NCI-H2107 treated with DMSO at 0.1 percent for 48 hours (cell line): ENCODE results near the gene DGCR8.

ENCODE experiments used
- DNase-seq: peaks from one replicate; lab custom pipeline; 2025; ENCODE audit not compliant: unreplicated experiment; lab: John Stamatoyannopoulos, UW

DGCR8 gene

GRCh38 chr22:20123366-20124082 is 43.5 kb downstream of the DGCR8 start:
- no peak for DNase-seq

DNA sequence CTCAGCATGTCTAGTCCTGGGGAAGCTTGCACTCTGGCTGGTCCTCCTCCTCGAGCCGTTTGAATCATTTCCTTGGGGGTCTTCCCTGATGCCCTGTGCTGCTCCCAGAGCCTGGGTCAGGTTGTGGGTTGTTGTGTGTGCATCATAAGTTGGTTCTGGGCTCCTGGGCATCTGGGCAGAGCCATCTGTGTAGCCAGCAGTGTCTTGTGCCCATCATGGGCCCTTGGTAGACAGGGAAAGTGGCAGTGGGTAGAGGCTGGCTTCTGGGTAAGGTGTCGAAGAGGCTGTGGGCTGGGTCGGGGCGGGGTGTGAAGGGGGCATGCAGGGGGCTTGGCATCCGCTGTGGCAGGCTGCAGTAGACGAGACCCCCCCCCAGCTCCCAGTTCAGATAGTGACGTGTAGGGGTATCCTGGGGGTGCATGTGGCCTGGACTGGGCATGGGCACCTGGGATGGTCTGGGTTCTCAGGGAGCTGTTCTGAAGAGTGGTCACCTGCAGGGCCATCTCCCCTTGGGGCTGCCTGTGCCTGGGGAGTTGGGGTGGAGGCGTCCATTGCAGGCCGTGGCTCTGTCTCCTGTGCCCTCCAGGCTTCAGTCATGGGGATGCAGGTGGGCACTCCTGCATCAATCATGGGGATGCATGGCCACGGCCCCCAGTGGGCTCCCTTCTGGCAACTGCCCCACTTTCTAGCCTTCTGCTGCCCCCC is 44.2 kb downstream of the DGCR8 start:
- no peak for DNase-seq

DNA sequence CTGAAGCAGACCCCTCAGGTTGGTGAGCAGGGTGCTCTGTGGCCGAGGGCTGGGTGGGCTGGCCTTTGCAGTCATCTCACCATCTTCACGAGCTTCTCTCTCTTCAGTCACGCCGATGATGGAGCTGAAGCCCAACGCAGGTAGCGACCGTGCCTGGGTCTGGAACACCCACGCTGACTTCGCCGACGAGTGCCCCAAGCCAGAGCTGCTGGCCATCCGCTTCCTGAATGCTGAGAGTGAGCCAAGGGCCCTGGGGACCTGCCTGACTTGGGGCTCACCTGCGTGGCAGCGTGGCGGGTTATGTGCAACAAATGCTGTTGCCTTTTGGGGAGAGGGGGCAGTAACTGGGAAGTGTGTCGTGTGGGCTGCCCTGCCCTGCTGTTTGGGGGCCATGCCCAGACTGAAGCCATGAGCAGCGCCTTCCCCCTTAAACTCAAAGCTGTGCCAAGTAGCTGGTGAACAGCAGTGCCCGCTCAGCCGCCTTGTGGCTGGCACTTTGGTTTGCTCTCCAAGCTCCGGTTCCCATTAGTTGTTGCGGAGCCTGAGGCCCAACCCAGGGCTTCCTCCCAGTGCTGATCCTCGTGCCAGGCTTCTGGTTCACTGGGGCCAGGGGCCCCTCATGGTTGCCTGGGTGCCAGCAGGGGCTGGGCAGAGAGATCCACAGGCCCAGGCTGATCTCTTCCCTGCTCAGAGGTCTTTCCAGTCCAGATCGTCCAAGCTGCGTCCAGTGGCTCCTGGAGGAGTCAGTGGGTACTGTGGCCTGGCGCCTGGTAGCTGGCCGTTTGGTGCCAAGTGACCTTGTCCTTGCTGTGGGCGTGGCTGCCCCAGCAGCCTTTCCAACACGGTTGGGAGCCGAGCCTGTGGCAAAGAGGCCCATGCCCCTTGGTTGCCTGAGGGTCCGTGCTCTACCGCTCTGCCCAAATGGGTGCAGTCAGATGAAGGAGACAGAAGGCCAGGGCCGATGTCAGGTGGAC is 45.4 kb downstream of the DGCR8 start:
- no peak for DNase-seq

GRCh38 chr22:20126284-20127029 is 46.4 kb downstream of the DGCR8 start:
- DNase-seq, result peak; percentile 12

- no peak for DNase-seq
Observed at GRCh38 chr22:20127318-20127868, 47.4 kb downstream of the DGCR8 start.

DNA sequence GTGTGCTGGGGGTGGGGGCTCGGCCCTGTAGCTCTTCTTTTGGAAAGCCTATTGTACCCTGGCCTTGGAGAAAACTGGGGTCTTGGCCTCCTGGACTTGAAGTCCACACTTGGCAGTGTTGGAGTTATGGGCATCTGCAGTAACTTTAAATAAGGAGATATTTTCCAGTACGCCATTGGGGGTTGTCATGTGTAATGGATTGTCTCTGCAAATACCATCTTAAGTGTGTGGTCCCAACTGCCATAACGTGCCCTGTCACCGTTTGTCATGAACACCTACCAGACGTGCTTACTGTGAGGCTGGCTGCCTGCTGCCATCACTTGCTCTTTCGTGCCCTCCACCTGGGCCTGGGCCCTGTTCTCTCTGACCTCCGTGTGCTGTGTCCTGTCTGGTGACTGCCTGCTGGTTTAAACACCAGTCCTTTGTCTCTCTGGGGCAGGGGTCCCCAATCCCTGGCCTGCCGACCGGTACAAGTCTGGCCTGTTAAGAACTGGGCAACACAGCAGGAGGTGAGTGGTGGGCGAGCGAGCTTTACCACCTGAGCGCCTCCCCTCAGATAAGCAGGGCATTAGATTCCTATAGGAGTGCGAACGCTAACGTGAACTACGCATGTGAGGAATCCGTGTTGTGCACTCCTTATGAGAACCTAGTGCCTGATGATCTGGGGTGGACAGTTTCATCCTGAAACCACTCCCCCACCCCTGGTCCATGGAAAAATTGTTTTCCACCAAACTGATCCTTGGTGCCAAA is 48.0 kb downstream of the DGCR8 start:
- no peak for DNase-seq

DNA sequence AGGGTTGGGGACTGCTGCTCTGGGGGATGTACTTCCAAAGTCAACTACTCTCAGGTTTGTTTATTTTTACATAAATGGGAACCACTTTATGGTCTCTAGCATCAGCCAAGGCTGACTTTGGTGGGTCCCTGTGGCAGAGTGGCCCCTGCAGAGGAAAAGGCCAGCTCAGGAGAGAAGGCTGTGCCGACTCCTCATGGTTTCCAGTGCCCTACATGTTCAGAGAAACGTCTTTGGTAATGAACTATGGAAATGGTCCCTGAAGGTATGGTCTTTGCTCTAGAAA is 48.5 kb downstream of the DGCR8 start:
- DNase-seq, result no peak

DNA sequence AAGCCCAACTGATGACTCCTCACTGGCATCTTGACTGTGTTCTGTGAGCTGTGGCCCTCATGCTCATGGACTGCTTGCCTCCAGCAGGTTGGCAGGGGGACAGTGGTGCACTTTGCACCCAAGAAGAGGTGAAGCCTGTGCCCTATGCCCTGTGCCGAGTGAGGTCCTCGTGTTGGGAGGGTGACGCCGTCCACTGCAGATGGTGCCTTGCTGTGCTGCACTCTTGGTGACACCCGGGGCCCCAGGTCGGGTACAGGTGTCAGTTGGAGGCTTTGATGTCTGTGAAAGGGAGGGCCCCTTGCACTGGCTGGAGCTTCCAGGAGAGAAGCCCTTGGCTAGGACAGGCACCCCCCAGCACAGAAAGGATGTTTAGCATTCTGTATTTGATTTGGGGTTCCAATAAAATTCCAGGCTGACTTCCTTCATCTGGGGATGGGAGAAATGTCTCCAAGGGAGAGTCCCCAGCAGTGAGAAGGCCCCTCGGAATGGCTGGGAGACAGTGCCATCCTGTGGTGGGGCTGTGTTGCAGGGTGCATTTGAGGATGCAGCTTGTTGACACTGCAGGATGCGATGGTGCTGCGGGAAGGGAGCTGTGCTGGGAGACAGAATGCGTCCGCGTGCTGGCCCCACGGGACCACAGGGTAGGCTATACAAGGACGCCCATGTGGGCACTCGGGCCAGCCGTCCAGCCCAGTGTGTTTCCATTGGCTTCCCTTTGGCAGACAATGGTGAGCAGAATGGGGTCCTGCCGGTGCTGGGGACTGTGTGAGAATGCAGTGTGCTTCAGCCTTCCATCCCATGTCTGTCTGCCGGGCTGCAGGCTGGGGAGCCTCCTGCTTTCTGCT is 49.1 kb downstream of the DGCR8 start:
- DNase-seq, result peak; percentile 19

- DNase-seq, result no peak
Observed at GRCh38 chr22:20129747-20130014, 49.6 kb downstream of the DGCR8 start.

DNA sequence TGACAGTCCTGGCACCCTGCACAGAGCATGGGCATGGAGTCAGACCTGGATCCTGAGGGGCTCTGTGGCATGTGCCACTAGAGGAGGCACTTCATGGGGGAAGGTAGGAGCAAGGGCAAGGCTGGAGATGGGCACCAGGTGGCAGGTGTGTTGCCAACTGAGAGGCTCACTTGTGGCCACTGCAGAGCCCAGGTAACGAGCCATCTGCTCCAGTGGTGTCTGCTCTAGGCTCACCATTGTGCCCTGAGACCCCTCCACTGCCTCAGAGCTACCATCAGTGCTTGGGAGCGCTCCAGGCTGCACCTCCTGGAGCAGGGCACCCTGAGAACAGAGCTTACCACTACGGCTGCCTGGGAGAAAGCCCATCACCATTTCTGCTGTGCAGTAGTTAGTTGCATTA is 50.3 kb downstream of the DGCR8 start:
- no peak for DNase-seq

DNA sequence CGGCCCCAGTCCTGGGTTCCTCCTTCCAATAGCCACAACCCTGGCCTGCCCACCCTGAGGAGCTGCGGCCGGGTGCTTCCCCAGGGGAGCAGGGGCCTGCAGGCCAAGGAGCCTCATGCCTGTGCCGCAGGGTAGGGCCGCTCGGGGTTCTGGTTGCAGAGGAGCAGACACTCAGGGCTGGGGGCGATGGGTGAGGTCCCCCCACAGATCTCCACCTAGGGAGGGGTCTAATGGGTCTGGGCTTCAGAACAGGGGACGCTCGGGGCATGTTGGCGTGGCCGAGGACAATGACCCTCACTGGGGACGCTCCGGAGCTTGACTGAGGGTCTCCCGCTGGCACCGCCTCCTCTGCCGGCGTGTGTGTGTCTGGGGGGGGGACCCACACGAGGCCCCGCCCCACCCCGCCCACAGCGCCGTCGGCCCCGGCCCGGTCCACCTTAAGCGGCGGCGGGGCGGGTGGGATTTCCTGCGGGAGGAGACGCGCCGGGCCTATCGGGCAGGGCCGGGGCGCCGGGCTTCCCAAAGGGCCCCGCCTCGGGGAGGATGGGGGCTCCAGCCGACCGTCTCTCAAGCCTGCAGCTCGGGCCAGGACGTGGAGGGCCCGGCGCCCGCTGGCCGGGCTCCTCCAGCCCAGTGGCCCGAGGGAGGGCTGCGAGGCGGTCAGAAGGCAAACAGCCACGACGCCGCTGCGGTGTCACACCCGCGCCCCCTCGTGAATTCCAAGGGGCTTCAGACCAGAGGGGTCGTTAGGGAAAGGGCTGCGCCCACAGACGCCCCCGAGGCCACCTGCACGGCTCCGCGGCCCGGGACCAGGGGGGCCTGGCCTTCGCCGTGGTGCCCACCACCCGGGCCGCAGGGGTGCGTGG is 50.9 kb downstream of the DGCR8 start:
- no peak for DNase-seq

DNA sequence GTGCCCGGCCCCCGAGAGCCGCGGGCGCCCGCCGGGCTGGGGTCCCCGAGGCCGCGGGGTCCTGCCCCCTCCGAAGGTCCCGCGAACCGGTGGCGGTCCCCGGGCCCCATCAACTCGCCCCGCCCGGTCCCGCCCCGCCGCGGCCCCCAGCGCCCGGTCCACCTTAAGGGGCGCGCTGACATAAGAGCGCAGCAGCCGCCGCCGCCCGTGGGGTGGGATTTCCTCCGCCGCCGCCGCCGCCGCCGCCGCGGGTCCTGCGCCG is 51.5 kb downstream of the DGCR8 start, which contains the start of gene ZDHHC8:
Gene ZDHHC8, plus strand, starts transcription at position 208 of the 262 bp plus-strand sequence. CDS start 144 bp downstream, outside the sequence.
- no peak for DNase-seq

- DNase-seq, result no peak
Observed at GRCh38 chr22:20131859-20132685, 52.0 kb downstream of the DGCR8 start.

- DNase-seq, result no peak
Observed at GRCh38 chr22:20132686-20133246, 52.7 kb downstream of the DGCR8 start.

DNA sequence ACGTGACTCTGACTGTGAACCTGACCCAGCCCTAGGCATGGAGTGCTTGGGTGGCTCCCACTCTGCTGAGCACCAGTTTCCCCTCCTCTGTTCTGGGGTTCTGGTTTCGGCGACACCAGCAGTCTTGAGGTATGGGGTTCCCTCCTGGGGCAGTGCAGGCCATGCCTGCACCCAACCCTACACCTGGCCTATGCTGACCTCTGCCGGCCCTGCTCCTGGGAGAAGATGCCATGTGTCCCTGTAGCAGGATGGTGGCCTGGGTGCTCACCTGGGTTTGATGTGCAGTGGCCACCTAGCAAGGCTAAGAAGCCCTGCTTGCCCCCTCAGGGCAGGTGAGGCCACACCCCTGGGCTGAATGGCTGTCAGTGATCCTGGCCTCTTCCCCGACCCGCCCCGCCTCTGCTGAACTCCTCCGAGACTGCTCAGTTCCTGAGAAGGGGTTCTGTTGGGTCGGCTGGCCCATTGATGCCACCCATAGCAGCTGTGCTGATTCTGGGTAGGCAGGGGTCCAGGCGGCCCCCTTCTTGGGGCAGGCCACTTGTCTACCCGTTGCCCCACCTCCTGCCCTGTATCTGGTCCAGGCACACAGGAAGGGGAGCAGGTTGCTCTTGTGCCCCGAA is 54.0 kb downstream of the DGCR8 start:
- no peak for DNase-seq

DNA sequence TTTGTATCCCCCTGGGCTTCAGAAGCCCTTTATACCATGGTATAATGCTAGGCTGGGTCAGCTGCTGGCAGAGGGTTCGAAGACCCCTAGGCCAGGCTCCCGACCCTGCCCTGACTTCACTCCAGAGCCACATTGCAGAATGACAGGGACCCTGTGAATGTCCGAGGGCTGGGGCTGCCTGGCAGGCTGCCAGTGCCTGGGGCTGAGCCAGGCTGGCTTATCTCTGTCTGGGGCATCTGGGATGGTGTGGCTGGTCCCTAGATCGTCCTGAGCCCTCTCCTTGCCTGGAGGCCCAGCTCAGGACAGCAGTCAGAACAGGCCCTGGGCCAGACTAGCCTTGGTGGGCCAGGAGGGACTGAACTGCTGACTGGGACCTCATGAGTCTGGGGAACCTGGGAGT is 55.2 kb downstream of the DGCR8 start:
- DNase-seq, result no peak
